GM12872 (cell line): ENCODE data around the gene TOMM70.

Experiments
- TF ChIP-seq, protein P1 (sequence below): IDR thresholded peaks from 3 replicates; pipeline ENCODE4 v1.5.1; 2011; ENCODE audit warnings: low read depth, mild to moderate bottlenecking, low read length, moderate library complexity; ENCODE audit not compliant: insufficient read depth

Gene TOMM70

DNA sequence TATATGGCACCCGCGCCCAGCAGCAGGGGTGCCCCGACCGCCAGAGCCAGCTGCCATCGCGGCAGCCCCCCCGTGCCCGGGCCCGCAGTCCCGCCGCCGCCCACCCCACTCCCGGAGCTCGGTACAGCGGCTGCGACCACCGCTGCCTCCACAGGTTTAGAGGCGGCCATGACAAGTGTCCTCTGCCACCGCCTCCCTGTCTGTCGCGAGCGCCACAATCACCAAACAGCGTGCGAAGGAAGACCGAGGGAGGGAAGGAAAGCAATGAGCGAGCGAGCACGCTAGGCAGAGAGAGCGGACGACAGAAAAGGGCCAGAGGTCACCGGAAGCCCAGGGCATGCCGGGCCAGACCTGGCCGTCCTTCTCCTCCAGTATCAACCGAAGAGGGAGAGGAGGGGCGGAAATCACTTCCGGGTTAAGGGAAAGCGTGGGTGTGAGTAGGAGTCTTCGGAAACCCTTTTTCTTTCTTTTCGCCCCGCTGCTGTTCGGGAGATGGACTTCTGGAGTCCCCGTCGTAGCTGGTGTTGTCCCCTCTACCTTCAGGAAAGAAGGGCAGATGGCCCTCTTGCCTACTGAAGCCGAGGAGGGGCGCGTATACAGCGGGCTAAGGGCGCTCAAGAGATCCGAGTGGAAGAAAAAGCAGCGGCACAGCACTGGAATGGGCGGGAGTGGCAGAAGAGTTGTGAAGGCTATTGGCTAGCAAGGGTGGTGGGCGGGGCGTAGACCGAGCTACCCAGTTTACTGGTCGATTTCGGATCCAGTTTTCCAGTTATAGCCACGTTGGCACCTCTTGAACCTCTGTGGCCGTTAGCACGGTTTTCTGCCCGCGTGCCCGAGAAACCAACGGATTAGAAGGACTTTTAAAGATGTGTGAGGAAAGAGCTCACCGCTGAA is at the start of gene TOMM70, which contains the start of gene LNP1:
TOMM70 (minus strand) TSS at position 310 of the 894 bp plus-strand sequence; CDS start at position 170, 140 bp downstream.
LNP1 (plus strand) TSS at position 760 of the 894 bp plus-strand sequence. CDS start 28,191 bp downstream, outside the sequence.
- TF ChIP-seq, protein P1, sequence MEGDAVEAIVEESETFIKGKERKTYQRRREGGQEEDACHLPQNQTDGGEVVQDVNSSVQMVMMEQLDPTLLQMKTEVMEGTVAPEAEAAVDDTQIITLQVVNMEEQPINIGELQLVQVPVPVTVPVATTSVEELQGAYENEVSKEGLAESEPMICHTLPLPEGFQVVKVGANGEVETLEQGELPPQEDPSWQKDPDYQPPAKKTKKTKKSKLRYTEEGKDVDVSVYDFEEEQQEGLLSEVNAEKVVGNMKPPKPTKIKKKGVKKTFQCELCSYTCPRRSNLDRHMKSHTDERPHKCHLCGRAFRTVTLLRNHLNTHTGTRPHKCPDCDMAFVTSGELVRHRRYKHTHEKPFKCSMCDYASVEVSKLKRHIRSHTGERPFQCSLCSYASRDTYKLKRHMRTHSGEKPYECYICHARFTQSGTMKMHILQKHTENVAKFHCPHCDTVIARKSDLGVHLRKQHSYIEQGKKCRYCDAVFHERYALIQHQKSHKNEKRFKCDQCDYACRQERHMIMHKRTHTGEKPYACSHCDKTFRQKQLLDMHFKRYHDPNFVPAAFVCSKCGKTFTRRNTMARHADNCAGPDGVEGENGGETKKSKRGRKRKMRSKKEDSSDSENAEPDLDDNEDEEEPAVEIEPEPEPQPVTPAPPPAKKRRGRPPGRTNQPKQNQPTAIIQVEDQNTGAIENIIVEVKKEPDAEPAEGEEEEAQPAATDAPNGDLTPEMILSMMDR: no peak

DNA sequence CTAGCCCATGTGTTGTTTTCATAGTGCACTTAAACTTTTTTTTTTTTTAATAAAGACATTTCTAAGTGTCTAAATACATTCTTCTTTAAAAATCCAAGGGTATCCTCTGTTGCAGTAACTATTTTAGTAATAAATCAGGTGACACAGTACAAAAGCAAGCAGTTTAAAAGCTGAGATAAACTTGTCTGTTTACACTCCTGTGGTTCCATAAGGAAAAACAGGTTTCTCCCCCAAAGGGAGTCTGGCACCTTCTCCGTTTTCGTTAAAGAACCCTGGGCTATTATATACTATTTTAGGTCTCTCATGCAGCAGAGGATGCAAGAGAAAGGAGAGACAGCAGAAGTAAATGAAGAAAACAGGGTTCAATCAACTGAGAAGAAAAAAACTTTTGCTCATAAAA is 48.3 kb upstream of the TOMM70 start:
- TF ChIP-seq, protein P1: no peak

DNA sequence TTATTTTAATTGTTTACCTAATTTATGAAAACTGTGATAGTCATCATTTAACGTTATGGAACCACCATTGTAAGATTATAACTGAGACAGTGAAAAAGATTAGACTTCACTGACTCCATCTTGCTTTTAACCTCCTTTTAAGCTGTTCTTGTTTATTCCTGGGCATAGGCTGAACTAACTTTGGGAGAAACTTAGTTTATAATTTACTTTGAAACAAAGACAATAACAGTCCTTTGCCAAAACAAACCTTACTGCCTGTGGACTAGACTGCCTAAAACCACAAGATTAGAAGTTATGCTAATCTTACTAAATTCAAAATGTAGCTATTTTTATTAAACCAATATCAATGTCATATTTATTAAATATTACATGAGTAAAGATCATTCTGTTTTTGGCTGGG is 47.2 kb upstream of the TOMM70 start:
- TF ChIP-seq, protein P1: no peak

DNA sequence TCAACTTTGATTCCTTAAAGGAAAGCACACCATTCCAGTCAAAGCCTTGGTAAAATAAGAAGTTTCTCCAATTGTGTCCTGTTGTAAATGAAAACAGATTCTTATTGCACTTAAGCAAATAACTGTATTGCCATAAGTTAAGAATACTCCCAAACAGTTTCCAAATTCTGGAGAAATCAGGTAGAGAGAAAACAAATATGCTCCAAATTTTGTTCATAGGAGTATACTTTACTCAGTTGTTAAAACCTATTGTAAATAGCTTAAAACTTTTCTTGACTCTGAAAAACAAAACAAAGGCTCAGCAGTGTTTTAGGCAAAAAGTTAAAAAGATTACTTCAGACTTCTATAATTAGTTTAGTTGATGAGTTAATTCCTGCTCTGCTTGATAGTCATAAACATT is 42.8 kb upstream of the TOMM70 start:
- TF ChIP-seq, protein P1: no peak

DNA sequence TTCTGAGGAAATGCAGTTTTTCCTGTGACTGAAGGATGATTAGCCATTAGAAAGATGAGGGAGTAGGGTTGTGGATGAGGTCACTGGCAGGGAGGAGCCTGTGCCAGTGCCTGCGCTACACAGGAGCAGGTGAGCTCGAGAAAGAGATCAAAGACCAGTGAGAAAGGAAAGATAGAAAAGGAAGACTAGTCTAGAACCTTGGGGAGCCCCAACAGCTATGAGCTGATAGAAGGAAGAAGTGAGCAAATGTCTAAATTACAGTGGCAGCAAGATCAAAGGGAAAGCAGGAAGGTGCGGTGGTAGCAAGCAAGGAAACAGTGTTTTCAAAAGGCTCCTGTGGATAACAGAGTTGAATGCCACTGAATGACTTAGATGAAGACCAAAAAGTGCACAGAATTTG is 40.0 kb upstream of the TOMM70 start:
- TF ChIP-seq, protein P1: no peak

DNA sequence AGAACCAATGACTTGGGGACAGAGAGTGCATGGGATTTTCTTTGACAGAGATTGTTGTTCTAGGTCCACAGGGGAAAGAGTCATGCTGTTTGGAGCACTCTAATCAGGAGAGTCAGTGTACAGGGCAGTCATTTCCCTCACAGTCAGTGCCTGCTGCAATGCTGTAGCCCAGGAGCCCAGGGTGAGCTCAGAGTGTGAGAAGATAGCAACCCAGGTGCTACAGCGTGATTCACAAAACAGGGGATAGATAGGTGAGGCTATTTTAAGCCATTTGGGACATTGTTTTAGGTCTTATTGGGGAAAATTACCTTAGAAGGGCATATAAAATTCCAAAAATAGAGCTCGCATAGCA is 37.7 kb upstream of the TOMM70 start:
- TF ChIP-seq, protein P1: no peak

DNA sequence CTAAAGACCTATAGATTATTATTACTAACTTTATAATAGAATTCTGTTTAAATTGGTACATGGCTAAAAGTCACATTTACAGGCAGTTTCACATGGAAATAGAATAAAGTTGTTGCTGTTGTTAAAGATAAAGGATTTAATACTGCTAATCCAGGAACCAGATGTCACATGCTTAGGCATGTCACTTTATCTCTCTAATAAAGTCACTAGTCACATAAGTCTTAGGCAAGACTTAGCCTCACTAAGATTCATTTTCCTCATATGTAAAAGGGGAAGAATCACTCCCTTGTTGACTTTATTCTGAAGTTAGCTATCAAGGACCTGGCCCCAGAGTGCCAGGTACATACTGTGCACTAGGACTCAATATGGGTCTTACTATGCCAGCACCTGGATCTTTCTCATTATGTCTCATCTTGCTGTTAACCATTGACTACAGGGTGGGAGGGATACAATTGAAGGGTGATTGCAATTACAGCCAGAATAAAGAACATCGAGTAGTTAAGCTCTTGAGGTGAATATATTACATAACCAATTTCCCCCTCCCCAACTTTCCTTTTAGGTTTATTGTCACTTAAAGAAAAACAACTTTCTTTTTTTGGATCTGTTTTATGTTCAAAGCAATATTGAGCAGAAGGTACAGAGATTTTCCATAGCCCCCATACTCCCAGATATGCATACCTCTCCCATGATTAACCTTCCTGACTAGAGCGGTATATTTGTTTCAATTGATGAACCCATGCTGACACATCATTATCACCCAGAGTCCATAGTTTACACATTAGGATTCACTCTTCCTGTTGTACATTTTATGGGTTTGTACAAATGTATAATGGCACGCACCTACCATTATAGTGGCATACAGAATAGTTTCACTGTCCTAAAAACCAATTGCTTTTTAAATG is 37.1 kb upstream of the TOMM70 start:
- TF ChIP-seq, protein P1: no peak
